WTC11 (cell line): ENCODE data around the gene CFAP74.

ENCODE experiments used
- AFF4 ChIP-seq: sonication (generic); formaldehyde crosslinking; IDR thresholded peaks from 2 replicates; pipeline ENCODE4 v1.8.1; 2023; ENCODE audit warnings: mild to moderate bottlenecking, missing genetic modification reagents, borderline replicate concordance
- ATF2 ChIP-seq: sonication (generic); formaldehyde crosslinking; IDR thresholded peaks from 2 replicates; pipeline ENCODE4 v1.8.1; 2022; ENCODE audit warnings: low read depth, missing genetic modification reagents, borderline replicate concordance
- CTCF ChIP-seq: fragments of 200-600 bp; IDR thresholded peaks from 2 replicates; pipeline ENCODE4 v1.8.0; 2022; ENCODE audit warnings: antibody characterized with exemption
- ESRRA ChIP-seq: sonication (generic); formaldehyde crosslinking; IDR thresholded peaks from 2 replicates; pipeline ENCODE4 v1.8.1; 2022; ENCODE audit warnings: mild to moderate bottlenecking, missing genetic modification reagents, borderline replicate concordance
- MLX ChIP-seq: sonication (generic); formaldehyde crosslinking; IDR thresholded peaks from 2 replicates; pipeline ENCODE4 v1.8.1; 2023; ENCODE audit warnings: mild to moderate bottlenecking, missing genetic modification reagents, moderate library complexity
- MXD4 ChIP-seq: fragments of 250-450 bp; sonication (Bioruptor Pico); IDR thresholded peaks from 2 replicates; pipeline ENCODE4 v1.8.0; 2021; ENCODE audit warnings: mild to moderate bottlenecking, moderate library complexity, borderline replicate concordance
- USF2 ChIP-seq: sonication (generic); formaldehyde crosslinking; IDR thresholded peaks from 2 replicates; pipeline ENCODE4 v1.8.1; 2023; ENCODE audit warnings: mild to moderate bottlenecking, missing genetic modification reagents, moderate library complexity
- ZNF281 ChIP-seq: sonication (generic); formaldehyde crosslinking; IDR thresholded peaks from 2 replicates; pipeline ENCODE4 v1.8.0; 2023; ENCODE audit warnings: mild to moderate bottlenecking, missing genetic modification reagents
- TF ChIP-seq, protein P1 (sequence below): sonication (generic); formaldehyde crosslinking; IDR thresholded peaks from 2 replicates; pipeline ENCODE4 v1.8.1; 2023; ENCODE audit warnings: mild to moderate bottlenecking, missing genetic modification reagents

GRCh38 chr1:2049225-2049717, 45.7 kb upstream of the CFAP74 start:
- TF ChIP-seq CTCF: no peak
- peak; percentile 65; the same call in 1 of the 2 replicates for TF ChIP-seq ATF2 (CRISPR knock-in tag)
- TF ChIP-seq MLX (CRISPR knock-in tag): no peak
- no peak for TF ChIP-seq ESRRA (CRISPR knock-in tag)
- TF ChIP-seq, protein P1, sequence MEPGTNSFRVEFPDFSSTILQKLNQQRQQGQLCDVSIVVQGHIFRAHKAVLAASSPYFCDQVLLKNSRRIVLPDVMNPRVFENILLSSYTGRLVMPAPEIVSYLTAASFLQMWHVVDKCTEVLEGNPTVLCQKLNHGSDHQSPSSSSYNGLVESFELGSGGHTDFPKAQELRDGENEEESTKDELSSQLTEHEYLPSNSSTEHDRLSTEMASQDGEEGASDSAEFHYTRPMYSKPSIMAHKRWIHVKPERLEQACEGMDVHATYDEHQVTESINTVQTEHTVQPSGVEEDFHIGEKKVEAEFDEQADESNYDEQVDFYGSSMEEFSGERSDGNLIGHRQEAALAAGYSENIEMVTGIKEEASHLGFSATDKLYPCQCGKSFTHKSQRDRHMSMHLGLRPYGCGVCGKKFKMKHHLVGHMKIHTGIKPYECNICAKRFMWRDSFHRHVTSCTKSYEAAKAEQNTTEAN (CRISPR knock-in tag): peak; percentile 83
- peak; percentile 59 for TF ChIP-seq USF2
- peak; percentile 89; the same call in 1 of the 2 replicates for TF ChIP-seq ZNF281
- TF ChIP-seq AFF4: peak; percentile 93; the same call in 1 of the 2 replicates
- no peak for TF ChIP-seq MXD4 (CRISPR knock-in tag)
